Measurements from ENCODE around the gene STXBP6.

DNA sequence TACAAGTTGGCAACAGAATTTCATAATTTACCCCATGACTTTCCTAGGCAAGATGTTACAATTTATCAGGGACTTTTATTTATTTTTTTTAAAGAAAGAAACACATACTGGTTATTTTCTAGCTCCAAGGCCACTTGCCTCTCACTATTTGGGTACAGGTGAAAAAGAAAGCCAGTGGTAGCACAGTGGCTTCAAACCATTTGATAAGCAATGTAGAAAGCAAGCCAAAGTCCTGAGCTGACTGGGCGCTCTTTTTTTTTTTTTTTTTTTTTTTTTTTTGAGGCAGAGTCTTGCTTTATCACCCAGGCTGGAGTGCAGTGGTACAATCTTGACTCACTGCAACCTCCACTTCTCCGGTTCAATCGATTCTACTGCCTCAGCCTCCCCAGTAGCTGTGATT is 73.3 kb downstream of the STXBP6 start:
- TF ChIP-seq CTCF (IDR thresholded peaks at IDR 0.05; ENCODE audit: low read depth, low read length, poor library complexity, severe bottlenecking) (no peak), EZH2phosphoT487 (IDR thresholded peaks at IDR 0.05; ENCODE audit: borderline replicate concordance, low read length) (no peak)
